Activated naive CD8-positive, alpha-beta T cell treated with anti-CD3 and anti-CD28 coated beads, Interleukin-2, amount 50 U/mL, for 16 hours (primary cell): ENCODE results near the gene RAB3C.
"Not testable (repeated sequence)": the region's sequence is repeated elsewhere in the genome, so short reads cannot be mapped to it uniquely, and the experiment has no call there.

Experiments
- DNase-seq: peaks from one replicate; pipeline ENCODE4 v3.0.0-alpha.2; 2020; ENCODE audit warnings: low read depth, low spot score

RAB3C gene, protein sequence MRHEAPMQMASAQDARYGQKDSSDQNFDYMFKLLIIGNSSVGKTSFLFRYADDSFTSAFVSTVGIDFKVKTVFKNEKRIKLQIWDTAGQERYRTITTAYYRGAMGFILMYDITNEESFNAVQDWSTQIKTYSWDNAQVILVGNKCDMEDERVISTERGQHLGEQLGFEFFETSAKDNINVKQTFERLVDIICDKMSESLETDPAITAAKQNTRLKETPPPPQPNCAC

GRCh38 chr5:58582803-58583491 is at the start of gene RAB3C:
Gene RAB3C (plus strand): TSS chr5:58583075. CDS start chr5:58583209, 134 bp downstream.
- no peak for DNase-seq

DNA sequence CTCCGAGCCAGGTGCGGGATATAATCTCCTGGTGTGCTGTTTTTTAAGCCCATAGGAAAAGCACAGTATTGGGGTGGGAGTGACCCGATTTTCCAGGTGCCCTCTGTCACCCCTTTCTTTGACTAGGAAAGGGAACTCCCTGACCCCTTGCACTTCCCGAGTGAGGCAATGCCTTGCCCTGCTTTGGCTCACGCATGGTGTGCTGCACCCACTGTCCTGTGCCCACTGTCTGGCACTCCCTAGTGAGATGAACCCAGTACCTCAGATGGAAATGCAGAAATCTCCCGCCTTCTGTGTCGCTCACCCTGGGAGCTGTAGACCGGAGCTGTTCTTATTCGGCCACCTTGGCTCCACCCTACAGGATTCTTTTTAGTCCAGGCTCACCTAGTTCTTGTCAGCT is 40.9 kb upstream of the RAB3C start:
- not testable (repeated sequence) for DNase-seq

- no peak for DNase-seq
Observed at GRCh38 chr5:58542709-58543108, 40.2 kb upstream of the RAB3C start.

GRCh38 chr5:58543723-58544122 is 39.2 kb upstream of the RAB3C start:
- no peak for DNase-seq

- DNase-seq: no peak
Observed at GRCh38 chr5:58544195-58544594, 38.7 kb upstream of the RAB3C start.

- no peak for DNase-seq
Observed at GRCh38 chr5:58544926-58545325, 37.9 kb upstream of the RAB3C start.

DNA sequence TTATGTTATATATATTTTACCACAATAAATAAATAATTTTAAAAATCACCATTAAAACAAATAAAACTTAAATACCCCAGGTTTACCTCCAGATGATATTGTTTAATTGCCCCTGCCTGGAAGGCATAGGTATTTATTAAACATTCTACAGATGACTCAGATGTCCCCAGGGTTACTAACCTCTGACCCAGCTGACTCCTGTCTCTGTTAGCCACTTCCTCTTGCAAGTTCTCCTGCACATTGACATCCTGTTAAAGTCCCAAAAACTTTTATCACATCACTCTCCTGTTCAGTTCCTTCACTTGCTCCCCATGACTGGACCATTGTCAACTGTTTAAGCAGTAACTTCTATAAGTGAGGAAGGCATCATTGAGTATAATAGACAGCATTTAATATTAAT is 37.0 kb upstream of the RAB3C start:
- no peak for DNase-seq

DNA sequence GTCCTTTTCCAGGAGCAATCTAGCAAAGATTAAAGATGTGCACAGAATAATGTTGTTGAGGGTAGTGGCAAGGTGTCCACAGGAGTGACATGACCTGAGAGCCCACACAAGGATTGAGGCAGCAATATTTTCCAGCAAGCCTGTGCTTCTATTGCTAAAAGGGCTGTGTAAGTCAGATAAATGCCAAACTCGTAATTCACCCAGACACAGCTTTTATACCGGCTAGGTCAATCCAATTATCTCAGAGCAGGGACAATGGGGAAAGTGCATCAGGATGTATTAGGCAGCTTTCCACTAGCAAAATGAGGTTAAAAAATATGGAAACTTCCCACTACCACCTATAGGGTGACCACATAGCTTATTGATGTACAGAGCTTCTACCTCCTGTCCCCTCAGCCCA is 34.8 kb upstream of the RAB3C start:
- no peak for DNase-seq

DNA sequence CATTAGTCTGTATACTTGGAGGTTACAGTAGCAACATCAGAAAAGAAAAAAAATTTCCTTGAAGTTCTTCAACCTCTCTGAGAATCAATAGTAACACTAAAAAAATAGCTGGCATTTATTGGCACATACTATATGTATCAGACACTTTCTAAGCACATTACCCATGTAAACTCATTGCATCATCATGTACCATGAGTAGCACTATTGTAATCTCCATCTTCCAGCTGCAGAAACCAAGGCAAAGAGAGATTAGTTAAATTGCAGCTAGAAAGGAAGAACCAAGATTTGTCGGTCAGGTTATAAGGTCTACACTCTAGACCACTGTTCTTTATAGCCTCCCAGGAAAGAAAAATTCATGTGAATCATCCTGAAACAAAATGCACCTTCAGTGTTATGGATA is 31.4 kb upstream of the RAB3C start:
- no peak for DNase-seq

- DNase-seq: not testable (repeated sequence)
Observed at GRCh38 chr5:58557665-58558338, 25.1 kb upstream of the RAB3C start.

GRCh38 chr5:58563016-58563700 is 19.7 kb upstream of the RAB3C start:
- DNase-seq: not testable (repeated sequence)

DNA sequence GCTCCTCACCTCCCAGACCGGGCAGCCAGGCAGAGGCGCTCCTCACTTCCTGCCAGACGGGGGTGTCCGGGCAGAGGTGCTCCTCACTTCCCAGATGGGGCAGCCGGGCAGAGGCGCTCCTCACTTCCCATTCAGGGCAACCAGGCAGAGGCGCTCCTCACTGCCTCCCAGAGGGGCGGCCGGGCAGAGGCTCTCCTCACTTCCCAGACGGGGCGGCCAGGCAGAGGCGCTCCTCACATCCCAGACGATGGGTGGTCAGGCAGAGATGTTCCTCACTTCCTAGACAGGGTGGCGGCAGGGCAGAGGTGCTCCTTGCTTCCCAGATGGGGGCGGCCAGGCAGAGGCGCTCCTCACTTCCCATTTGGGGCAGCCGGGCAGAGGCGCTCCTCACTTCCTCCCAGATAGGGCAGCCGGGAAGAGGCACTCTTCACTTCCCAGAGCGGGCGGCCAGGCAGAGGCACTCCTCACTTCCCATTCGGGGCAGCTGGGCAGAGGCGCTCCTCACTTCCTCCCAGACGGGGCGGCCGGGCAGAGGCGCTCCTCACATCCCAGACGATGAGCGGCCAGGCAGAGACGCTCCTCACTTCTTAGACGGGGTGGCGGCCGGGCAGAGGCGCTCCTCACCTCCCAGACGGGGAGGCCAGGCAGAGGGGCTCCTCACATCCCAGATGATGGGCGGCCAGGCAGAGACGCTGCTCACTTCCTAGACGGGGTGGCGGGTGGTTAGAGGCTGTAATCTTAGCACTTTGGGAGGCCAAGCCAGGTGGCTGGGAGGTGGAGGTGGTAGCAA is 18.6 kb upstream of the RAB3C start:
- not testable (repeated sequence) for DNase-seq

- no peak for DNase-seq
Observed at GRCh38 chr5:58565033-58565432, 17.8 kb upstream of the RAB3C start.

DNA sequence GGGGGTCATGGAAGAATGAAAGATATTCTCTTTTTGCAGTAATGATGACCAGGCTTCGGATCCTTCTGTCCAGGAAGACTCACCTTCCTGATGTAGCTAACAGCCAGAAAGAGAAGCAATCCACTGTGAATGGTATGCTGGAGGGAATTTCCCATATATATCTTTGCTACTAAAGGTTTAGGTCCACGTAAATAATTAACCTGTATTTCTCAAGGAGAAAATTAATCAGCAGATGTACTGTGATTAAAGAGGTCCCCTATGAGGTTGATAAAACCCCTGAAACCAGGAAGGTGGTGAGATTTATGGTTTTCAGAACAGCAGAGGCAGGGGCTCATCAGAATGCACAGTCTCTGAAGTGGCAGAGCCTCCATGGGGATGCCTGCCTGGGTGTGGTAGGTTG is 11.4 kb upstream of the RAB3C start:
- no peak for DNase-seq

DNA sequence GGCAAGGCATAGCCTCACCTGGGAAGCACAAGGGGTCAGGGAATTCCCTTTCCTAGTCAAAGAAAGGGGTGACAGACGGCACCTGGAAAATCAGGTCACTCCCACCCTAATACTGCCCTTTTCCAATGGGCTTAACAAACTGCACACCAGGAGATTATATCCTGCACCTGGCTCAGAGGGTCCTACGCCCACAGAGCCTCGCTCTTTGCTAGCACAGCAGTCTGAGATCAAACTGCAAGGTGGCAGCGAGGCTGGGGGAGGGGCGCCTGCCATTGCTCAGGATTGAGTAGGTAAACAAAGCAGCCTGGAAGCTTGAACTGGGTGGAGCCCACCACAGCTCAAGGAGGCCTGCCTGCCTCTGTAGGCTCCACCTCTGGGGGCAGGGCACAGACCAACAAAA is 9.9 kb upstream of the RAB3C start:
- DNase-seq: not testable (repeated sequence)

DNA sequence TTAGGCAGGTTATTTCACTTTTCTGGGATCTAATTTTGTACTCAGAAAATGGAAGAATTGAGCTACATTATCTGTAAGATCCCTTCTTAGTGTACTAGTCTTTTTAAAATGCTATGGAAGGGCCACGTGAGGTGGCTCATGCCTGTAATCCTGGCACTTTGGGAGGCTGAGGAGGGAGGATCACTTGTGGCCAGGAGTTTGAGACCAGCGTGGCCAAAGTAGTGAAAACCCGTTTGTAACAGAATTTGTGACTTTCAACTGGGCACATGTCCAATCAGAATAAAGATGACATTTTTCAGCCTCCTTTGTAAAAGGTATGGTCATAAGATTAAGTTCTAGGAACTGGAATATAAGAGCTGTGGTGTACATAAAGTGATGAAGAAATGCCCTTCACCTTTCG is 3.1 kb upstream of the RAB3C start:
- DNase-seq: no peak

GRCh38 chr5:58582019-58582802 is 664 bp upstream of the RAB3C start:
- no peak for DNase-seq

GRCh38 chr5:58595952-58596351 is 13.1 kb downstream of the RAB3C start:
- no peak for DNase-seq

GRCh38 chr5:58598440-58598839 is 15.6 kb downstream of the RAB3C start:
- no peak for DNase-seq

DNA sequence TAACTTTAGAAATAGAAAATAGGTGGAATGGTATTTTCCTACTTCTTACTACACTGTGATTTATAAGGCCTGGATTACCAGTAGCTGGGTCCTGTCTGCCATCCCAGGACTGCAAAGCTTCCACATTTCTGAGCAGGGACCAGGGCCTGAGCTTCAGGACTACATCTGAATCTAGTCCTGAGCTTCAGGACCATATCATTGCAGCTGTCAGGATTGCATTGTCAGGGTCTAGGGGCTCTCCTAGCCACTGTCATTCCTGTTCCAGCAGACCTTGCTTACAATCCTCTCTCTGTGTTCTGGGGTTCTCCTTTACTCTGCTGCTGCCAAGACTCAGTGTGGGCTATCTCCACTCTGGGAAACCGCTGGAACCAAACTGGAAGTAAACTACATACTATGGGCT is 16.3 kb downstream of the RAB3C start:
- no peak for DNase-seq

GRCh38 chr5:58600613-58601012 is 17.7 kb downstream of the RAB3C start:
- DNase-seq: not testable (repeated sequence)
